HepG2 (cell line): ENCODE measurements around the gene CELF4. TPM values are rescaled to one million over a fixed set of nuclear protein-coding genes. Genes with fewer than 3 reads are reported as not detected.

Source experiments
- ATAC-seq: fragments of 200-7000 bp; cut with Tn5 transposase; 3 replicates; pipeline ENCODE4 v1.9.1; 2020; ENCODE audit warnings: mild to moderate bottlenecking, moderate library complexity
- BruUV-seq: library from RNA; stranded (reverse); fragments of 400-500 nt; replicated peaks from 2 replicates; lab custom pipeline; 2021; lab: Mats Ljungman, UMichigan
- CTCF ChIA-PET: fragments of 300-600 bp; formaldehyde crosslinking; extraction: SDS; loops from one replicate; lab custom pipeline; 2021; ENCODE audit warnings: low total read pairs, inconsistent platforms, low intra/inter-chr PET ratio; lab: Yijun Ruan, JAX
- POLR2A ChIA-PET: fragments of 350-600 bp; sonication (Branson Sonifier 250); formaldehyde crosslinking; loops from one replicate; lab custom pipeline; 2020; ENCODE audit warnings: antibody characterized with exemption, inconsistent platforms; lab: Yijun Ruan, JAX
- DNase-seq: peaks from one replicate; pipeline ENCODE4 v3.0.0-alpha.2; 2015; ENCODE audit warnings: low spot score
- FAIRE-seq: peaks from 3 replicates; lab custom pipeline; 2011; peaks lifted over from hg19 to GRCh38; lab: Jason Lieb, UNC
- H2AFZ ChIP-seq: one replicate; pipeline ENCODE4 v1.6.1; 2011; ENCODE audit warnings: low read length, inconsistent platforms
- H3K27ac ChIP-seq: fragments of 300-600 bp; 3 replicates; pipeline ENCODE4 v1.8.0; 2011; ENCODE audit warnings: mixed run types, mild to moderate bottlenecking, mixed read lengths, low read length, inconsistent platforms; ENCODE audit not compliant: insufficient read depth; ENCODE audit errors: extremely low read length
- H3K27me3 ChIP-seq, 2 experiments: fragments of 200-600 bp in 1 of 2; 2 replicates in 1 of 2; 3 replicates in 1 of 2; pipeline versions ENCODE4 v1.6.0 to v1.8.0; 2011; ENCODE audit warnings: low read length in 2 of 2, mild to moderate bottlenecking in 2 of 2, moderate library complexity in 2 of 2, inconsistent platforms in 1 of 2; ENCODE audit not compliant: insufficient read depth in 2 of 2, control insufficient read depth in 1 of 2
- H3K36me3 ChIP-seq, 2 experiments: fragments of 200-600 bp in 1 of 2; replicated peaks in 1 of 2; 2 replicates in 1 of 2; 3 replicates in 1 of 2; pipeline versions ENCODE4 v1.5.1 to v1.8.0; 2011; ENCODE audit warnings: low read length in 2 of 2, inconsistent platforms in 1 of 2; ENCODE audit not compliant: insufficient read depth in 2 of 2, control insufficient read depth in 1 of 2
- H3K4me1 ChIP-seq: 2 replicates; pipeline ENCODE4 v1.5.1; 2012; ENCODE audit warnings: low read length, inconsistent platforms; ENCODE audit not compliant: insufficient read depth
- H3K4me2 ChIP-seq: 2 replicates; pipeline ENCODE4 v1.6.0; 2011; ENCODE audit warnings: low read depth, low read length, inconsistent platforms
- H3K4me3 ChIP-seq, 3 experiments: fragments of 200-600 bp in 1 of 3; sonication (generic), shearing (Covaris generic) in 1 of 3; replicated peaks in 1 of 3; 2 replicates each; pipeline ENCODE4 v1.5.1; 2011 to 2016; ENCODE audit warnings: low read length in 3 of 3, inconsistent platforms in 2 of 3, low read depth in 2 of 3, mild to moderate bottlenecking in 2 of 3, control low read depth in 1 of 3, mixed read lengths in 1 of 3; ENCODE audit not compliant: insufficient read depth in 1 of 3
- H3K79me2 ChIP-seq: one replicate; pipeline ENCODE4 v1.6.1; 2011; ENCODE audit warnings: low read length, inconsistent platforms; ENCODE audit not compliant: insufficient read depth
- H3K9ac ChIP-seq: 2 replicates; pipeline ENCODE4 v1.6.0; 2011; ENCODE audit warnings: mild to moderate bottlenecking, low read depth, low read length, inconsistent platforms; ENCODE audit not compliant: insufficient read depth
- H3K9me3 ChIP-seq: 2 replicates; pipeline ENCODE4 v1.5.1; 2012; ENCODE audit warnings: mild to moderate bottlenecking, low read length
- H4K20me1 ChIP-seq: 2 replicates; pipeline ENCODE4 v1.6.0; 2011; ENCODE audit warnings: inconsistent platforms, mild to moderate bottlenecking, low read length, moderate library complexity; ENCODE audit not compliant: insufficient read depth
- DMTF1 ChIP-seq: sonication (generic); formaldehyde crosslinking; IDR thresholded peaks from 2 replicates; pipeline ENCODE4 v1.4.0; 2020; ENCODE audit warnings: mild to moderate bottlenecking, missing genetic modification reagents
- DR1 ChIP-seq: sonication (generic); formaldehyde crosslinking; IDR thresholded peaks from 2 replicates; pipeline ENCODE4 v1.8.0; 2021; ENCODE audit warnings: mild to moderate bottlenecking, missing genetic modification reagents, inconsistent platforms
- SP2 ChIP-seq: sonication (generic); formaldehyde crosslinking; IDR thresholded peaks from 2 replicates; pipeline ENCODE4 v1.5.1; 2020; ENCODE audit warnings: mild to moderate bottlenecking, missing genetic modification reagents
- TARDBP ChIP-seq: sonication (generic); formaldehyde crosslinking; IDR thresholded peaks from 2 replicates; pipeline ENCODE4 v1.8.0; 2022; ENCODE audit warnings: mild to moderate bottlenecking, missing genetic modification reagents
- WGBS: methylation state at CpG from one replicate; pipeline ENCODE4 v1.1.6; 2017; ENCODE audit warnings: low lambda C conversion rate; 5-methylcytosine and 5-hydroxymethylcytosine counted together
- in situ Hi-C: cut with HindIII; loops from 2 replicates; pipeline ENCODE4 v1.10.0; 2017; ENCODE audit warnings: low pct_unique_long_range_greater_than_20kb; ENCODE audit not compliant: extremely low pct_ligation_motif_present
- intact Hi-C: fragments of 100-400 bp; cut with micrococcal nuclease; formaldehyde crosslinking; loops from one replicate; pipeline ENCODE4 v1.10.0; 2022; ENCODE audit not compliant: unreplicated experiment
- polyA plus RNA-seq, 8 experiments: library from polyadenylated mRNA; depleted of rRNA in 3 of 8; stranded (reverse) in 7 of 8; unstranded in 1 of 8; fragments of >200 nt; fragmentation: Illumina TruSeq in 4 of 8; extraction: Trizol in 4 of 8; gene quantifications; 2 replicates each; pipeline versions ENCODE4 v1.2.1 to v1.2.3, GENCODE V29; 2011 to 2016; ENCODE audit warnings: low read depth in 4 of 8, missing spikeins in 1 of 8, mixed read lengths in 1 of 8; ENCODE audit not compliant: insufficient read depth in 1 of 8
- total RNA-seq, 5 experiments: library from RNA; depleted of rRNA; stranded (reverse); fragments of >200 nt; fragmentation: Illumina TruSeq; extraction: Trizol; gene quantifications; 2 replicates each; pipeline ENCODE4 v1.2.3, GENCODE V29; 2016; ENCODE audit warnings: low read depth in 1 of 5

CELF4 gene
- total and polyA plus RNA-seq, 2 of the 13 experiments (the other 11 are each of a cell fraction or from before 2014, with no cell fraction given), result not detected

GRCh38 chr18:37495354-37495753 lies 70.2 kb downstream of the CELF4 start (continued):
- no peak for TF ChIP-seq DR1 (CRISPR knock-in tag)
- TF ChIP-seq DMTF1 (CRISPR knock-in tag), result no peak
- TF ChIP-seq, all 625 proteins: peak for 0

GRCh38 chr18:37494406-37494805 lies 71.2 kb downstream of the CELF4 start:
- no peak overlapping the region for H3K4me2 ChIP-seq
- TF ChIP-seq SP2 (CRISPR knock-in tag) (no peak), TARDBP (CRISPR knock-in tag) (no peak)
- ATAC-seq (no peak), FAIRE-seq (no peak), DNase-seq (no peak)
- no peaks in the 10 kb centered on the region for H4K20me1 ChIP-seq
- ChIA-PET POLR2A (no interaction called here), CTCF (no interaction called here)
- no peak overlapping the region for H3K4me3 ChIP-seq
- H3K9ac ChIP-seq, result no peak overlapping the region
- no peak overlapping the region for H3K27ac ChIP-seq
- no peaks in the 10 kb centered on the region for H3K36me3 ChIP-seq
- in situ Hi-C loops (loop anchor here (25.0 kb wide), 1 partner anchor 557 kb away; no protein-coding TSS in a partner anchor), intact Hi-C loops (no loop called here)
- H3K4me1 ChIP-seq, result no peaks in the 10 kb centered on the region
- H3K9me3 ChIP-seq, result no peaks in the 10 kb centered on the region
- BruUV-seq, result no TSS peak
- no peaks in the 10 kb centered on the region for H3K79me2 ChIP-seq
- WGBS, result 0% methylated on average over 1 of the region's 5 CpGs
- H3K27me3 ChIP-seq, result peaks cover 1 to 33% of the 10 kb centered on the region in 2 experiments; a peak in 4 of 5 replicates
- H2AFZ ChIP-seq, result no peak overlapping the region
